HCT116 (cell line): Measurements from ENCODE around the gene TOLLIP. TPM values are rescaled to one million over a fixed set of nuclear protein-coding genes. Genes with fewer than 3 reads are reported as not detected.

ENCODE experiments used
- ATAC-seq: fragments of 200-7000 bp; cut with Tn5 transposase; 2 replicates; pipeline ENCODE4 v1.9.1; 2020; ENCODE audit warnings: mild to moderate bottlenecking, moderate library complexity
- BruUV-seq: library from RNA; stranded (reverse); fragments of 400-500 nt; replicated peaks from 2 replicates; lab custom pipeline; 2021; lab: Mats Ljungman, UMichigan
- CTCF ChIA-PET: fragments of 300-600 bp; sonication (Branson Sonifier 250); formaldehyde crosslinking; loops from one replicate; lab custom pipeline; 2021; ENCODE audit warnings: antibody characterized with exemption; lab: Charles Lee
- POLR2A ChIA-PET: fragments of 300-600, 350-600 bp; sonication (Branson Sonifier 250); formaldehyde crosslinking; loops from one replicate; lab custom pipeline; 2021; ENCODE audit warnings: antibody characterized with exemption; lab: Charles Lee
- RAD21 ChIA-PET, 2 experiments: fragments of 300-600 bp; sonication (Branson Sonifier 250); formaldehyde crosslinking; loops; one replicate each; lab custom pipeline; 2023; ENCODE audit warnings: low total read pairs in 2 of 2; ENCODE audit not compliant: uncharacterized antibody in 2 of 2, unreplicated experiment in 2 of 2, low non-redundant PET in 1 of 2; lab: Charles Lee
- DNase-seq: peaks from one replicate; pipeline ENCODE4 v3.0.0-alpha.2; 2010; ENCODE audit warnings: low read depth, low spot score
- H2AFZ ChIP-seq: fragments of 200-600 bp; shearing (Covaris generic), sonication (generic); 2 replicates; pipeline ENCODE4 v1.6.1; 2017; ENCODE audit warnings: low read depth, mixed run types, mixed read lengths, antibody characterized with exemption, low read length; ENCODE audit not compliant: poor library complexity, severe bottlenecking
- H3K27ac ChIP-seq: 2 replicates; pipeline ENCODE4 v1.5.1; 2012; ENCODE audit warnings: low read depth, low read length
- H3K27me3 ChIP-seq: fragments of 200-600 bp; sonication (generic); 2 replicates; pipeline ENCODE4 v1.6.1; 2016; ENCODE audit warnings: mixed run types, low read length, mixed read lengths; ENCODE audit not compliant: insufficient read depth
- H3K36me3 ChIP-seq, 2 experiments: fragments of 200-500 bp in 1 of 2; fragments of 200-600 bp in 1 of 2; sonication (Bioruptor generic) in 1 of 2; sonication (generic) in 1 of 2; 2 replicates each; pipeline versions ENCODE4 v1.5.1 to v1.6.1; 2014 to 2016; ENCODE audit warnings: low read length in 2 of 2, inconsistent platforms in 1 of 2, mixed read lengths in 1 of 2, mixed run types in 1 of 2; ENCODE audit not compliant: insufficient read depth in 2 of 2, control insufficient read depth in 1 of 2
- H3K4me1 ChIP-seq, 2 experiments: fragments of 200-600 bp in 1 of 2; sonication (generic) in 1 of 2; 2 replicates each; pipeline versions ENCODE4 v1.5.1 to v1.6.1; 2012 to 2017; ENCODE audit warnings: low read length in 2 of 2, inconsistent platforms in 1 of 2, mild to moderate bottlenecking in 1 of 2, mixed read lengths in 1 of 2, mixed run types in 1 of 2, moderate library complexity in 1 of 2; ENCODE audit not compliant: insufficient read depth in 2 of 2, control insufficient read depth in 1 of 2
- H3K4me2 ChIP-seq: fragments of 200-600 bp; sonication (generic); 2 replicates; pipeline ENCODE4 v1.6.1; 2017; ENCODE audit warnings: mixed run types, low read length, mixed read lengths
- H3K4me3 ChIP-seq, 2 experiments: fragments of 200-600 bp in 1 of 2; sonication (generic) in 1 of 2; replicated peaks in 1 of 2; 2 replicates each; pipeline ENCODE4 v1.5.1; 2011 to 2016; ENCODE audit warnings: low read length in 2 of 2, control low read depth in 1 of 2, low read depth in 1 of 2, mild to moderate bottlenecking in 1 of 2, mixed read lengths in 1 of 2, mixed run types in 1 of 2
- H3K79me2 ChIP-seq: fragments of 200-600 bp; sonication (generic); 2 replicates; pipeline ENCODE4 v1.6.1; 2017; ENCODE audit warnings: mild to moderate bottlenecking, mixed run types, low read length, moderate library complexity, mixed read lengths; ENCODE audit not compliant: insufficient read depth
- H3K9ac ChIP-seq: fragments of 200-600 bp; sonication (generic); 2 replicates; pipeline ENCODE4 v1.6.1; 2016; ENCODE audit warnings: low read length, mixed read lengths
- H3K9me2 ChIP-seq: fragments of 200-600 bp; sonication (generic), shearing (Covaris generic); 2 replicates; pipeline ENCODE4 v1.6.1; 2017; ENCODE audit warnings: mixed run types, mild to moderate bottlenecking, moderate library complexity; ENCODE audit not compliant: insufficient read depth
- H3K9me3 ChIP-seq, 2 experiments: fragments of 200-500 bp in 1 of 2; fragments of 200-600 bp in 1 of 2; sonication (Bioruptor generic) in 1 of 2; sonication (generic) in 1 of 2; 2 replicates each; pipeline ENCODE4 v1.6.1; 2014 to 2017; ENCODE audit warnings: low read length in 2 of 2, mixed read lengths in 2 of 2, inconsistent platforms in 1 of 2, low read depth in 1 of 2, mild to moderate bottlenecking in 1 of 2, mixed run types in 1 of 2, moderate library complexity in 1 of 2; ENCODE audit not compliant: control insufficient read depth in 1 of 2, insufficient read depth in 1 of 2
- H4K20me1 ChIP-seq: fragments of 200-600 bp; sonication (generic), shearing (Covaris generic); 2 replicates; pipeline ENCODE4 v1.6.1; 2017; ENCODE audit warnings: mixed run types, mild to moderate bottlenecking, moderate library complexity; ENCODE audit not compliant: insufficient read depth
- CEBPB ChIP-seq: IDR thresholded peaks from 2 replicates; pipeline ENCODE4 v1.6.1; 2012; ENCODE audit warnings: low read depth
- FOSL1 ChIP-seq: IDR thresholded peaks from 2 replicates; pipeline ENCODE4 v1.6.1; 2012; ENCODE audit warnings: low read depth
- MAX ChIP-seq: IDR thresholded peaks from 2 replicates; pipeline ENCODE4 v1.6.1; 2012
- RAD21 ChIP-seq: IDR thresholded peaks from 2 replicates; pipeline ENCODE4 v1.6.1; 2012; ENCODE audit warnings: low read depth, mild to moderate bottlenecking
- SIN3A ChIP-seq: IDR thresholded peaks from 2 replicates; pipeline ENCODE4 v1.6.1; 2012; ENCODE audit warnings: low read depth
- SP1 ChIP-seq: IDR thresholded peaks from 2 replicates; pipeline ENCODE4 v1.6.1; 2012; ENCODE audit warnings: low read depth
- YY1 ChIP-seq: IDR thresholded peaks from 2 replicates; pipeline ENCODE4 v1.6.1; 2011; ENCODE audit warnings: low read length, low read depth, moderate library complexity, mild to moderate bottlenecking; ENCODE audit not compliant: insufficient replicate concordance; ENCODE audit errors: extremely low read depth
- intact Hi-C: fragments of 100-400 bp; cut with micrococcal nuclease; formaldehyde crosslinking; loops from 2 replicates; pipeline ENCODE4 v1.10.0; 2022
- total RNA-seq: library from RNA; stranded (reverse); gene quantifications from one replicate; pipeline ENCODE4 v1.2.1, GENCODE V29; 2021; ENCODE audit not compliant: unreplicated experiment
- TF ChIP-seq, protein P1 (sequence below): IDR thresholded peaks from 2 replicates; pipeline ENCODE4 v1.6.1; 2012; ENCODE audit warnings: low read depth

Gene TOLLIP
- total RNA-seq, 1 experiment from 2014 or later, result 28.5 TPM

- Histone ChIP-seq H3K9me2 (no peaks in the 10 kb centered on the region), H3K9me3 (no peaks in the 10 kb centered on the region), H3K4me2 (no peak overlapping the region)
- BruUV-seq, result no TSS peak
- ChIA-PET CTCF (no interaction called here), RAD21 (no interaction called here)
- TF ChIP-seq YY1, result no peak
- TF ChIP-seq FOSL1, result no peak
- TF ChIP-seq, protein P1, sequence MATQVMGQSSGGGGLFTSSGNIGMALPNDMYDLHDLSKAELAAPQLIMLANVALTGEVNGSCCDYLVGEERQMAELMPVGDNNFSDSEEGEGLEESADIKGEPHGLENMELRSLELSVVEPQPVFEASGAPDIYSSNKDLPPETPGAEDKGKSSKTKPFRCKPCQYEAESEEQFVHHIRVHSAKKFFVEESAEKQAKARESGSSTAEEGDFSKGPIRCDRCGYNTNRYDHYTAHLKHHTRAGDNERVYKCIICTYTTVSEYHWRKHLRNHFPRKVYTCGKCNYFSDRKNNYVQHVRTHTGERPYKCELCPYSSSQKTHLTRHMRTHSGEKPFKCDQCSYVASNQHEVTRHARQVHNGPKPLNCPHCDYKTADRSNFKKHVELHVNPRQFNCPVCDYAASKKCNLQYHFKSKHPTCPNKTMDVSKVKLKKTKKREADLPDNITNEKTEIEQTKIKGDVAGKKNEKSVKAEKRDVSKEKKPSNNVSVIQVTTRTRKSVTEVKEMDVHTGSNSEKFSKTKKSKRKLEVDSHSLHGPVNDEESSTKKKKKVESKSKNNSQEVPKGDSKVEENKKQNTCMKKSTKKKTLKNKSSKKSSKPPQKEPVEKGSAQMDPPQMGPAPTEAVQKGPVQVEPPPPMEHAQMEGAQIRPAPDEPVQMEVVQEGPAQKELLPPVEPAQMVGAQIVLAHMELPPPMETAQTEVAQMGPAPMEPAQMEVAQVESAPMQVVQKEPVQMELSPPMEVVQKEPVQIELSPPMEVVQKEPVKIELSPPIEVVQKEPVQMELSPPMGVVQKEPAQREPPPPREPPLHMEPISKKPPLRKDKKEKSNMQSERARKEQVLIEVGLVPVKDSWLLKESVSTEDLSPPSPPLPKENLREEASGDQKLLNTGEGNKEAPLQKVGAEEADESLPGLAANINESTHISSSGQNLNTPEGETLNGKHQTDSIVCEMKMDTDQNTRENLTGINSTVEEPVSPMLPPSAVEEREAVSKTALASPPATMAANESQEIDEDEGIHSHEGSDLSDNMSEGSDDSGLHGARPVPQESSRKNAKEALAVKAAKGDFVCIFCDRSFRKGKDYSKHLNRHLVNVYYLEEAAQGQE, result no peak
- TF ChIP-seq CEBPB, result no peak
- TF ChIP-seq SIN3A, result no peak
- no peak for TF ChIP-seq SP1
- TF ChIP-seq RAD21, result no peak
- TF ChIP-seq MAX, result no peak
- TF ChIP-seq, all 23 proteins: peak for 0
- no peak overlapping the region for H3K4me3 ChIP-seq
- no peaks in the 10 kb centered on the region for H3K36me3 ChIP-seq
- DNase-seq (no peak), ATAC-seq (no peak)
- H3K27ac ChIP-seq, result no peak overlapping the region
- H3K9ac ChIP-seq, result no peak overlapping the region
- H3K79me2 ChIP-seq, result no peaks in the 10 kb centered on the region
- H3K4me1 ChIP-seq, result no peaks in the 10 kb centered on the region
- intact Hi-C loops, result no loop called here
- POLR2A ChIA-PET, result no interaction called here
- no peaks in the 10 kb centered on the region for H3K27me3 ChIP-seq
- H2AFZ ChIP-seq, result no peak overlapping the region
- H4K20me1 ChIP-seq, result no peaks in the 10 kb centered on the region
Measured at GRCh38 chr11:1280116-1281035, 29.1 kb downstream of the TOLLIP start.
